GM12878 (cell line): ENCODE results near the gene TBCD. TPM values are rescaled to one million over a fixed set of nuclear protein-coding genes. Genes with fewer than 3 reads are reported as not detected.

Source experiments
- ATAC-seq: fragments of 200-7000 bp; cut with Tn5 transposase; 3 replicates; pipeline ENCODE4 v1.9.1; 2020; ENCODE audit warnings: mild to moderate bottlenecking, moderate library complexity
- BruUV-seq: library from RNA; stranded (reverse); fragments of 400-500 nt; replicated peaks from 2 replicates; lab custom pipeline; 2021; lab: Mats Ljungman, UMichigan
- CTCF ChIA-PET: fragments of 300-600 bp; sonication (Branson Sonifier 250); formaldehyde crosslinking; extraction: SDS; loops from one replicate; lab custom pipeline; 2021; ENCODE audit warnings: inconsistent platforms; lab: Yijun Ruan, JAX
- POLR2A ChIA-PET: fragments of 350-600 bp; formaldehyde crosslinking; extraction: SDS; loops from one replicate; lab custom pipeline; 2021; ENCODE audit warnings: inconsistent platforms; lab: Charles Lee
- RAD21 ChIA-PET: fragments of 300-600 bp; sonication (Branson Sonifier 250); formaldehyde crosslinking; loops from one replicate; lab custom pipeline; 2023; ENCODE audit warnings: antibody characterized with exemption; ENCODE audit not compliant: unreplicated experiment; lab: Charles Lee
- SMC1A ChIA-PET: fragments of 300-600 bp; sonication (Branson Sonifier 250); formaldehyde crosslinking; loops from one replicate; lab custom pipeline; 2023; ENCODE audit not compliant: unreplicated experiment, uncharacterized antibody; lab: Charles Lee
- DNase-seq: peaks from one replicate; pipeline ENCODE4 v3.0.0-alpha.2; 2011; ENCODE audit warnings: low read depth, low spot score
- FAIRE-seq: peaks from 3 replicates; lab custom pipeline; 2011; peaks lifted over from hg19 to GRCh38; lab: Jason Lieb, UNC
- H2AFZ ChIP-seq: 2 replicates; pipeline ENCODE4 v1.6.0; 2011; ENCODE audit warnings: low read depth, low read length, control low read depth; ENCODE audit not compliant: control insufficient read depth
- H3K27ac ChIP-seq: 2 replicates; pipeline ENCODE4 v1.5.1; 2011; ENCODE audit warnings: control low read depth; ENCODE audit not compliant: control insufficient read depth, insufficient read depth
- H3K27me3 ChIP-seq, 2 experiments: replicated peaks in 1 of 2; 2 replicates each; pipeline versions ENCODE4 v1.6.0 to v1.6.1; 2011; ENCODE audit warnings: low read length in 1 of 2; ENCODE audit not compliant: control insufficient read depth in 2 of 2, insufficient read depth in 2 of 2
- H3K36me3 ChIP-seq, 2 experiments: 2 replicates each; pipeline ENCODE4 v1.5.1; 2011; ENCODE audit warnings: low read length in 1 of 2; ENCODE audit not compliant: control insufficient read depth in 2 of 2, insufficient read depth in 2 of 2
- H3K4me1 ChIP-seq: 2 replicates; pipeline ENCODE4 v1.6.1; 2011; ENCODE audit warnings: mild to moderate bottlenecking, low read length, moderate library complexity, mixed read lengths; ENCODE audit not compliant: control insufficient read depth, insufficient read depth
- H3K4me2 ChIP-seq: 2 replicates; pipeline ENCODE4 v1.6.0; 2011; ENCODE audit warnings: control low read depth; ENCODE audit not compliant: control insufficient read depth, insufficient read depth
- H3K4me3 ChIP-seq: fragments of 200-600 bp; sonication (generic); 2 replicates; pipeline ENCODE4 v1.5.1; 2016
- H3K79me2 ChIP-seq: 2 replicates; pipeline ENCODE4 v1.6.0; 2011; ENCODE audit warnings: low read length; ENCODE audit not compliant: control insufficient read depth, insufficient read depth
- H3K9ac ChIP-seq: 2 replicates; pipeline ENCODE4 v1.8.0; 2011; ENCODE audit warnings: low read length, control low read depth, mixed read lengths; ENCODE audit not compliant: control insufficient read depth, insufficient read depth
- H3K9me3 ChIP-seq: replicated peaks from 3 replicates; pipeline ENCODE4 v1.5.1; 2011; ENCODE audit warnings: mild to moderate bottlenecking, low read length; ENCODE audit not compliant: control insufficient read depth, insufficient read depth
- H4K20me1 ChIP-seq: 2 replicates; pipeline ENCODE4 v1.6.0; 2011; ENCODE audit not compliant: control insufficient read depth, insufficient read depth
- ATF3 ChIP-seq: IDR thresholded peaks from 2 replicates; pipeline ENCODE4 v1.6.1; 2011; ENCODE audit warnings: low read depth, mild to moderate bottlenecking, low read length, moderate library complexity, borderline replicate concordance; ENCODE audit errors: extremely low read depth
- BCL11A ChIP-seq: IDR thresholded peaks from 2 replicates; pipeline ENCODE4 v1.6.1; 2011; ENCODE audit warnings: low read depth, low read length
- CBFB ChIP-seq: IDR thresholded peaks from 2 replicates; pipeline ENCODE4 v1.6.1; 2016; ENCODE audit warnings: antibody characterized with exemption, low read depth
- CBX3 ChIP-seq: fragments of 200-600 bp; sonication (generic); IDR thresholded peaks from 2 replicates; pipeline ENCODE4 v1.6.1; 2016; ENCODE audit warnings: low read depth, borderline replicate concordance
- EZH2 ChIP-seq: IDR thresholded peaks from 2 replicates; pipeline ENCODE4 v1.6.1; 2012; ENCODE audit warnings: low read depth, mild to moderate bottlenecking, control low read depth, inconsistent platforms, low read length, borderline replicate concordance; ENCODE audit not compliant: control insufficient read depth
- KDM1A ChIP-seq: fragments of 200-600 bp; sonication (generic); IDR thresholded peaks from 2 replicates; pipeline ENCODE4 v1.6.1; 2016; ENCODE audit warnings: borderline replicate concordance
- MAX ChIP-seq: IDR thresholded peaks from 2 replicates; pipeline ENCODE4 v1.6.1; 2012; ENCODE audit warnings: low read depth, low read length, improper control_type of control experiment
- MYC ChIP-seq: IDR thresholded peaks from 2 replicates; pipeline ENCODE4 v1.6.1; 2011; ENCODE audit warnings: mild to moderate bottlenecking, low read length, moderate library complexity, inconsistent platforms; ENCODE audit not compliant: insufficient read depth, insufficient replicate concordance, insufficient read length, severe bottlenecking
- PML ChIP-seq: IDR thresholded peaks from 2 replicates; pipeline ENCODE4 v1.6.1; 2012; ENCODE audit warnings: low read length, inconsistent platforms
- POU2F2 ChIP-seq: IDR thresholded peaks from 3 replicates; pipeline ENCODE4 v1.6.1; 2011; ENCODE audit warnings: low read depth, mild to moderate bottlenecking, low read length, borderline replicate concordance
- TARDBP ChIP-seq: IDR thresholded peaks from 2 replicates; pipeline ENCODE4 v1.6.1; 2016; ENCODE audit warnings: borderline replicate concordance
- USF1 ChIP-seq: IDR thresholded peaks from 2 replicates; pipeline ENCODE4 v1.6.1; 2011; ENCODE audit warnings: borderline replicate concordance, low read depth, mild to moderate bottlenecking, moderate library complexity, mixed read lengths, low read length; ENCODE audit not compliant: insufficient read depth; ENCODE audit errors: extremely low read length
- WRNIP1 ChIP-seq: IDR thresholded peaks from 2 replicates; pipeline ENCODE4 v1.6.1; 2011; ENCODE audit warnings: low read depth, low read length, improper control_type of control experiment, borderline replicate concordance
- ZBTB11 ChIP-seq: fragments of 450-650 bp; formaldehyde crosslinking; IDR thresholded peaks from 2 replicates; pipeline ENCODE4 v1.5.0; 2022; ENCODE audit warnings: mild to moderate bottlenecking, missing genetic modification characterization
- ZNF592 ChIP-seq: fragments of 450-650 bp; IDR thresholded peaks from 2 replicates; pipeline ENCODE4 v1.6.1; 2017; ENCODE audit warnings: mild to moderate bottlenecking, moderate library complexity
- WGBS: methylation state at CpG from one replicate; pipeline ENCODE4 v1.1.6; 2016; ENCODE audit warnings: low lambda C conversion rate; ENCODE audit not compliant: insufficient replicate concordance, insufficient coverage; ENCODE audit errors: missing lambda C conversion rate; 5-methylcytosine and 5-hydroxymethylcytosine counted together
- in situ Hi-C: fragments of 300-500 bp; cut with MboI; formaldehyde crosslinking; loops from 9 replicates; pipeline ENCODE4 v1.14.3; 2018; ENCODE audit warnings: mixed read lengths
- intact Hi-C: fragments of 100-400 bp; cut with micrococcal nuclease; formaldehyde crosslinking; loops from one replicate; pipeline ENCODE4 v1.14.2; 2022; ENCODE audit not compliant: unreplicated experiment
- polyA plus RNA-seq, 11 experiments: library from polyadenylated mRNA; depleted of rRNA in 4 of 11; unstranded in 6 of 11; stranded (reverse) in 5 of 11; fragments of >200 nt; fragmentation: Nextera tagmentation in 4 of 11; fragmentation: Illumina TruSeq in 1 of 11; extraction: Ambion mirVana in 4 of 11; extraction: Trizol in 1 of 11; gene quantifications; 1 replicate in 1 of 11; 2 replicates in 10 of 11; pipeline versions ENCODE4 v1.2.1 to v1.2.3, GENCODE V29; 2011 to 2016; ENCODE audit warnings: inconsistent platforms in 2 of 11, missing spikeins in 2 of 11, low read depth in 1 of 11
- total RNA-seq, 4 experiments: library from RNA; depleted of rRNA in 3 of 4; stranded (reverse); fragments of >200 nt in 3 of 4; fragmentation: Illumina TruSeq in 1 of 4; extraction: Trizol in 1 of 4; gene quantifications; 2 replicates each; pipeline versions ENCODE4 v1.2.1 to v1.2.3, GENCODE V29; 2013 to 2021

TBCD gene
- total and polyA plus RNA-seq, 10 of the 15 experiments (the other 5 are each of a cell fraction or from before 2014, with no cell fraction given): 10.3 to 114 (median 52.4) TPM

GRCh38 chr17:82821554-82821953 lies 69.7 kb downstream of the TBCD start (continued):
- TF ChIP-seq ZBTB11 (CRISPR knock-in tag) (no peak), EZH2 (no peak), USF1 (no peak), POU2F2 (no peak), WRNIP1 (no peak), KDM1A (no peak), TARDBP (no peak), CBFB (no peak), MAX (no peak)

- no peaks in the 10 kb centered on the region for H4K20me1 ChIP-seq
- H3K36me3 ChIP-seq: peaks cover under 1 to 3% of the 10 kb centered on the region in 2 experiments; a peak in 3 of 4 replicates
- no peak overlapping the region for H3K9ac ChIP-seq
- POLR2A ChIA-PET: no interaction called here
- RAD21 ChIA-PET: no interaction called here
- ATAC-seq: no peak
- DNase-seq: no peak
- no peaks in the 10 kb centered on the region for H3K9me3 ChIP-seq
- no TSS peak for BruUV-seq
- in situ Hi-C loops: no loop called here
- no peak for FAIRE-seq
- H3K4me1 ChIP-seq: no peaks in the 10 kb centered on the region
- H3K27me3 ChIP-seq: no peaks in the 10 kb centered on the region
- 90% methylated on average over 16 of the region's 16 CpGs for WGBS
- H2AFZ ChIP-seq: no peak overlapping the region
- intact Hi-C loops: no loop called here
- SMC1A ChIA-PET: no interaction called here
- H3K4me2 ChIP-seq: no peak overlapping the region
- no peak overlapping the region for H3K27ac ChIP-seq
- H3K4me3 ChIP-seq: no peak overlapping the region
- no peaks in the 10 kb centered on the region for H3K79me2 ChIP-seq
- CTCF ChIA-PET: interaction anchor here (1.5 kb wide), 1 partner anchor 42 kb away, joined by 6 read pairs; no protein-coding TSS in a partner anchor
- TF ChIP-seq ATF3: no peak
- TF ChIP-seq PML: no peak
- TF ChIP-seq ZNF592: no peak
- no peak for TF ChIP-seq MYC
- TF ChIP-seq KDM1A: no peak
- no peak for TF ChIP-seq BCL11A
- no peak for TF ChIP-seq CBX3
These were observed 70.4 kb downstream of the TBCD start for GRCh38 chr17:82822281-82822680.
